Frontal cortex (tissue), 4 donors: ENCODE data around the gene BTNL9. TPM values are rescaled to one million over a fixed set of nuclear protein-coding genes. Genes with fewer than 3 reads are reported as not detected.
"Not testable (repeated sequence)": the region's sequence is repeated elsewhere in the genome, so short reads cannot be mapped to it uniquely, and the experiment has no call there.

ENCODE experiments used
- DNase-seq, 2 donors: peaks; one replicate each; pipeline ENCODE4 v3.0.0; 2012; ENCODE audit warnings: low spot score in 2 of 2
- FAIRE-seq: peaks from 2 replicates; lab custom pipeline; 2012; peaks lifted over from hg19 to GRCh38; lab: Jason Lieb, UNC
- total RNA-seq: library from RNA; depleted of rRNA; stranded (reverse); fragments of >200 nt; gene quantifications from one replicate; pipeline ENCODE4 v1.2.3, GENCODE V29; 2014
- donor health status: control.
- donor health status: control.
- donor health status: control.

The BTNL9 gene
- 2.9 TPM for total RNA-seq

- DNase-seq: no peak
- no peak for FAIRE-seq
Measured at GRCh38 chr5:181039931-181040630, at the start of gene BTNL9. Gene BTNL9, plus strand, starts transcription at chr5:181040266. Its CDS starts 5,224 bp downstream, at chr5:181045490.

DNA sequence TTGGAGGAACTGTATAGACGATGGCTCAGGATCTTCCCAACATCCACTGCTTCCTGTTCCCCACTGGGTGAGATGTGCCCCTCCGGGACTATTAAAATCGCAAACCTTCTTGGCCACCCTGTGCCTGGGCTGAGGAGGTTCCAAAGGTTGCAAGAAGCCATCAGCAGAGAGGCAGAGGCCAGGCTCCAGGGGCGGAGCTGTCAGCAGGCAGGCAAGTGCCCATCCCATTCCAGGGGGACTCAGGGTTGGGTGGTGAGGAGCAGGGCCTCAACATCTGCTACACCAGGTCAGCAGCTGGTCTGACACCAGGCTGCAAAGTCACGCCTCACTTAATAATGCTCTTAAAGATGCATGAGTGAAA lies 49.2 kb upstream of the BTNL9 start:
- FAIRE-seq: no peak

GRCh38 chr5:181001947-181002346 lies 38.1 kb upstream of the BTNL9 start:
- FAIRE-seq (no peak), DNase-seq (no peak)

More for the DNA sequence above, 49.2 kb upstream of the BTNL9 start:
- DNase-seq: no peak

DNA sequence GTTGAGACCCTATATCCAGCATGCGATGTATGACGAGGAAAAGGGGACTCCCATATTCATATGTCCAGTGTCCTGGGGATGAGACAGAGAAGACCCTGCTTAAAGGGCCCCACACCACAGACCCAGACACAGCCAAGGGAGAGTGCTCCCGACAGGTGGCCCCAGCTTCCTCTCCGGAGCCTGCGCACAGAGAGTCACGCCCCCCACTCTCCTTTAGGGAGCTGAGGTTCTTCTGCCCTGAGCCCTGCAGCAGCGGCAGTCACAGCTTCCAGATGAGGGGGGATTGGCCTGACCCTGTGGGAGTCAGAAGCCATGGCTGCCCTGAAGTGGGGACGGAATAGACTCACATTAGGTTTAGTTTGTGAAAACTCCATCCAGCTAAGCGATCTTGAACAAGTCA lies 34.3 kb upstream of the BTNL9 start:
- DNase-seq: no peak
- no peak for FAIRE-seq

GRCh38 chr5:181008136-181008535 lies 31.9 kb upstream of the BTNL9 start:
- DNase-seq: no peak
- no peak for FAIRE-seq

- not testable (repeated sequence) for DNase-seq, FAIRE-seq
Measured at GRCh38 chr5:181010018-181010417, 30.0 kb upstream of the BTNL9 start.

- not testable (repeated sequence) for FAIRE-seq, DNase-seq
Measured at GRCh38 chr5:181014654-181015053, 25.4 kb upstream of the BTNL9 start.

- FAIRE-seq, DNase-seq: not testable (repeated sequence)
Measured at GRCh38 chr5:181017448-181017847, 22.6 kb upstream of the BTNL9 start.

GRCh38 chr5:181020688-181021087 lies 19.4 kb upstream of the BTNL9 start:
- FAIRE-seq (no peak), DNase-seq (no peak)

DNA sequence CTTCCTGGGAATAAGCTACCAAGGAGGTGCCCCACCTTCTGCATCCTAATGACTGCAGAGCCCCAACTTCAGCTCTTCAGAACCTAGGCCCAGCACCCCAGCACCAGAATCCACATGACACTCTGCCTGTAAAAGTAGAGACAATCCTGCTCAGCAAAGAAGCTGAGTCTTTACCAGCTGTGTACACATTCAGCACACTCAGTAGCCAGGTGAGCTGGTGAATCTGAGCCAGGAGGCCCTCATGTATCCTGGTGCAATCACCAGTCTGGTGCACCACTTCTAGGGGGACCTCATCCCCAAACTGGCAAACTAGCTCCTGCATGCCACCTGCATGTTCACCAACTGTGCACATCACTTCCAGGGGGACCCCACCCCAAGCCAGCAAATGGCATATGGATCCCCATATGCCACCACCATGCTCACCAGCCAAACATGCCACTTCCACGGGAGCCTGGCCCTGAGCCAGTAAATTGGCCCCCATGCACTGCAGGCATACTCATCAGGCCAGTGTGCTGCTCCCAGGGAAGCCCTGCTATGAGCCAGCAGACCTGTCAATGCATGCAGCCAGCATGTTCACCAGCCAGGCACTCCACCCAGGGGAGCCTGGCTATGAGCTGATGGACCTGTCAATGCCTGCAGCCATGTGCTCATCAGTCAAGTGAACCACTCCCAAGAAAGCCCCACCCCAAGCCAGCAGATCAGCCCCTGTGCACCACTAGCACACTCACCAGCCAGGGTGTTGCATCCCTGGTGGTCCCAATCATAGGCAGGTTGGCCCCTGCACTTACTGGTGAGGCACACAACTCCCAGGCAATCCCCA lies 15.6 kb upstream of the BTNL9 start:
- no peak for FAIRE-seq
- DNase-seq: no peak

- DNase-seq (no peak), FAIRE-seq (no peak)
Measured at GRCh38 chr5:181027452-181028031, 12.5 kb upstream of the BTNL9 start.

GRCh38 chr5:181028032-181028819 lies 11.8 kb upstream of the BTNL9 start:
- DNase-seq (no peak), FAIRE-seq (no peak)

DNA sequence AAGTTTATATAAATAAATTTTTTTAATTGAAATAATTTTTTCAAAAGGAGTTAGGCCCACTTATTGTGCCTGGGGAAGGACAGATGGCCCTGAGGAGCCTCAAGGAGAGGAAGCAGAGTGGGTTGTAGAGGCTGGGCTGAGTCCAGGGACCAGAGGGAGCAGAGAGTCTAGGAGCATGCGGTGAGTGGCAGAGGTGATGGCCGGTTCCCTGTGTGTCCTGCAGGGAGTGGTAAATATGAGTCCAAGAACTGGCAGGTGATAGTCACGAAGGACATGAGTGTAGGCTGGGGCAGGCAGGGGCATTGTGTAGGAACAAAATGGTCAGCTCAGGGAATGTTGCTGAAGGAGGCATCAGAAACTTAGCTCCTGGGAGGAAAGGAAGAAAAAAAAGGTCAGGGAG lies 8.3 kb upstream of the BTNL9 start:
- no peak for DNase-seq
- FAIRE-seq: no peak

- DNase-seq (no peak), FAIRE-seq (no peak)
Measured at GRCh38 chr5:181035991-181036815, 3.9 kb upstream of the BTNL9 start.

DNA sequence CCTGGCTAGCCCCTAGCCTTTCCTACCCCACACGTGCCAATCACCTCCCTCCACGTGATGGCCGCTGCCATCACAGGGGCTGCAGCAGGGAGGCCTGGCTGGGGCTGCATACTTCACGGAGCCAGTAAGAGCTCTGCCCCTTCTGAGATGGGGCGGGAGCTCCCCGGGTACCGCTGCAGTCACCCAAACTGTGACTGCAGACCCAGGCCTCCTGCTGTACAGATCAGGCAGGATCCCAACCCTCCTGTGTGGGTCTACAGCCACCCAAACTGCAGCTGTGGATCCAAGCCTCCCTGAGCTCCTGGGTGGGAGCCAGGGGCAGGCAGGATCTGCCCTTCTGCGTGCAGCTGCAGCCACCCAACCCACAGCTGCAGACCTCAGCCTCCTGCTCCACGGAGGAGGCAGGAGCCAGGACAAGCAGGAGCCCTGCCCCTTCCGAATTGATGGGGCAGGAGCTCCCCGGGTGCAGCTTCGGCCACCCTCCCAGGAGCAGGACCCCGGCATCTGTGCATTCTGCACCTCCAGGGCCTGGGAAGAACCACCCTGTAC lies 3.2 kb upstream of the BTNL9 start:
- FAIRE-seq (no peak), DNase-seq (no peak)

- DNase-seq: no peak
- FAIRE-seq: no peak
Measured at GRCh38 chr5:181037365-181037861, 2.7 kb upstream of the BTNL9 start.

DNA sequence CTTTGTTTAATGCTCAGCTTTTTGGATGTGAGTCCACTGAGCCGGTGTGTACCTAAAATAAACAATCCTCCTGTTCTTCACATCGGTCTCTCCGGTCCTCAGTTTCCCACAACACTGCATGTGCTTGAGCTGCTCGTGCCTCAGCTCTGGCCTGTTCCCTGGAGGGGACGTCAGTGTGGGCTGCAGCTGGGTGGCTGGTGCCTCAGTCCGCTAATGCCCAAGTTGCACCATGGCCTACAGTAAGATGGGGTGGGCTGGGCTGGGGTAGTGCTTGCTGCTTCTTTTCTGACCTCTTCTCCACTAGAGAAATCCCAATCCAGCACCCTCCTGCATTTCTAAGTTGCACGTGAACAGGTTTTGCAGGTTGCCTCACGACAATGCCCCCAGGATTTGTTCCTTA lies 595 bp upstream of the BTNL9 start:
- DNase-seq: no peak

DNA sequence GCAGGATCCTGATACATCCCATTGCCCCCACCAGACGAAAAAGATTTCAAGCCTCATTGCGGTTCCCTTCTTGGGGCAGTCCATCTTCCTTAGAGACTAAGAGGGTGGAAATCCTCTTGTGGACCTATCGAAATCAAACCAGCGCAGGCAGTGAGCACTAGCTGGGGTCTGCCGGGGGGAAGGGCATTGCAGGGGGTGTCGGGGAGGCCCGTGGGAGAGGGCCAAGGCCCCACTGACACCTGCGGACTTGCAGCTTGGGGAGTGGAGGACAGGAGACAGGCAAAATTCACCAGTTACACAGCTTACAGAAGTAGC lies 522 bp downstream of the BTNL9 start:
- DNase-seq (no peak), FAIRE-seq (no peak)

More for the DNA sequence above, 595 bp upstream of the BTNL9 start:
- no peak for FAIRE-seq

DNA sequence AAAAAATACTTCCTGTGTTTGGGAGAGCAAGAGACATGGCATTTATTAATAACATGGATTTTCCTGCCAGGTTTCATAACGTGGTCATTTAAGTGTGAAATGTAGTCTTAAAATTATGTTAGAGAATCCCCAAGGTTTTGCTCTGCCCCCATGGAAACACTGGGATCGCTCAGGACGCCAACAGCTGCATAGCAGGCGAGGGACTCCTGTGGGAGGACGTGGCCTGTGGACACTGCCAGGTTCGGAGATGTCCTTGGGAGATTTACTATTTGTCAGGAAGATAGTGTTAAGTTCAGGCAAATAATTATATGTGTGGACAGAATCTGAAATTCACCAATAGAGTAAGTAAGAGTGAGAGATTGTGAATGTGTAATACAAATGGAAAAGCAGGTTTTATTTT lies 977 bp downstream of the BTNL9 start:
- FAIRE-seq (no peak), DNase-seq (no peak)
